Prostate gland (tissue), 2 donors: ENCODE results near the gene FHIT.

Source experiments
- CTCF ChIP-seq, 4 experiments: fragments of 200-600 bp in 2 of 4; fragments of 450-650 bp in 2 of 4; sonication (generic) in 2 of 4; IDR thresholded peaks; 1 replicate in 3 of 4; 2 replicates in 1 of 4; pipeline ENCODE4 v1.5.1; 2016 to 2019; ENCODE audit warnings: antibody characterized with exemption in 4 of 4, mild to moderate bottlenecking in 2 of 4, moderate library complexity in 2 of 4
- POLR2A ChIP-seq: fragments of 450-650 bp; IDR thresholded peaks from one replicate; pipeline ENCODE4 v1.6.1; 2016; ENCODE audit warnings: antibody characterized with exemption, mild to moderate bottlenecking
- POLR2AphosphoS5 ChIP-seq: sonication (generic); formaldehyde crosslinking; IDR thresholded peaks from one replicate; pipeline ENCODE4 v1.6.1; 2017; ENCODE audit warnings: antibody characterized with exemption

- TF ChIP-seq CTCF (IDR thresholded peaks at IDR 0.05) (no peak), POLR2A (no peak), POLR2AphosphoS5 (no peak)
Observed at GRCh38 chr3:59714066-59714465, 1537.2 kb downstream of the FHIT start.
